ENCODE measurements around the gene RNF20.
A peak's percentile ranks its signal among the peaks of the same experiment; 100 is the strongest.

RNF20 gene, protein sequence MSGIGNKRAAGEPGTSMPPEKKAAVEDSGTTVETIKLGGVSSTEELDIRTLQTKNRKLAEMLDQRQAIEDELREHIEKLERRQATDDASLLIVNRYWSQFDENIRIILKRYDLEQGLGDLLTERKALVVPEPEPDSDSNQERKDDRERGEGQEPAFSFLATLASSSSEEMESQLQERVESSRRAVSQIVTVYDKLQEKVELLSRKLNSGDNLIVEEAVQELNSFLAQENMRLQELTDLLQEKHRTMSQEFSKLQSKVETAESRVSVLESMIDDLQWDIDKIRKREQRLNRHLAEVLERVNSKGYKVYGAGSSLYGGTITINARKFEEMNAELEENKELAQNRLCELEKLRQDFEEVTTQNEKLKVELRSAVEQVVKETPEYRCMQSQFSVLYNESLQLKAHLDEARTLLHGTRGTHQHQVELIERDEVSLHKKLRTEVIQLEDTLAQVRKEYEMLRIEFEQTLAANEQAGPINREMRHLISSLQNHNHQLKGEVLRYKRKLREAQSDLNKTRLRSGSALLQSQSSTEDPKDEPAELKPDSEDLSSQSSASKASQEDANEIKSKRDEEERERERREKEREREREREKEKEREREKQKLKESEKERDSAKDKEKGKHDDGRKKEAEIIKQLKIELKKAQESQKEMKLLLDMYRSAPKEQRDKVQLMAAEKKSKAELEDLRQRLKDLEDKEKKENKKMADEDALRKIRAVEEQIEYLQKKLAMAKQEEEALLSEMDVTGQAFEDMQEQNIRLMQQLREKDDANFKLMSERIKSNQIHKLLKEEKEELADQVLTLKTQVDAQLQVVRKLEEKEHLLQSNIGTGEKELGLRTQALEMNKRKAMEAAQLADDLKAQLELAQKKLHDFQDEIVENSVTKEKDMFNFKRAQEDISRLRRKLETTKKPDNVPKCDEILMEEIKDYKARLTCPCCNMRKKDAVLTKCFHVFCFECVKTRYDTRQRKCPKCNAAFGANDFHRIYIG

DNA sequence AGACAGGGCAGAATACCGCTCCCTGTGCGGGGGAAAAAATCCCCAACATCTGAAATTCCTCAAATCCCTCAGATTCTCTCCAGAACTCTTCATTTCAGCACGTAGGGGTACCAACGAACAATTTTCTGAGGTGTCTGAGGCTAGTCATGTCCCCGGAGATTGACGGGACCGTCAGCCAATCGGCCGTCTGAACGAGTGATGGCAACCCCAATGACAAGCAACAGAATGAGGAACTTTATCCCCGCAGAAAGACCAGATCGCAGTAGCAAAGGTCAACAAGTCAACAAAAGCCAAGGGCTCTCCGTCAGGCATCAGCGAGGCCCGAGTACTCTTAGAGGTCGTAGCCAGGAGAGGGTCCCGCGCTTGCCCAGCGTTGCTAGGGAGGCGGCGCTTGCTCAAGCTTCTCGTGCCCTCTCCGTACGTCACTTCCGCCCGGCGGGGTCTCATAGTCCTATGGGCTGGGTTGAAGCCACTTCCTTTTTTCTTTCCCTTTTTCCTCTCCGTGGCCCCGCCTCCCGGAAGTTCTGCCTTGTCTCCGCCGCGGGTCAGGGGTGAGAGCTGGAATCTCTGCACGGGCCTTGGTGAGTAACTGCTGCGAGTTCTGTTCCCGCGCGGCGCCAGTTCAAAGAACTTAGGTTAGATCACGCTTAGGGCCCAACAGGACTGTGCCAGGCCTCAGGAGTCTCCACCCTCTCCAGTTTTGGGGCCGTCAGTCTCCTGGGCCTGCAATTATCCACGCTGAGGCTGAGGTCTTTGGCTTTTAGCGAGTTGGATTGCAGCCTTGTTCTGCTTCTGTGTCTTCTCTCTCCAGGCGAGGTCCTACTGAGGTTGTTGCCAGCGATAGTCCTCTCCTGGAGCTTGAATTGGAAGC lies at the start of gene RNF20:
Gene RNF20 (plus strand): TSS at position 520 of the 871 bp plus-strand sequence. CDS start 1,571 bp downstream, outside the sequence.
- Mint-ChIP-seq H3K9me3 (no peaks in the 10 kb centered on the region), H3K4me3 (peak within 1 kb of the TSS; percentile 89), H3K27me3 (no peaks in the 10 kb centered on the region), H3K36me3 (ENCODE audit: insufficient read depth) (peaks cover 14% of the 10 kb centered on the region), H3K27ac (ENCODE audit: low read depth) (peak within 1 kb of the TSS; percentile 94), H3K4me1 (peaks cover 13% of the 10 kb centered on the region)
- ATAC-seq (replicated peaks; ENCODE audit: extremely low read depth, poor library complexity, severe bottlenecking) (peak; percentile 94), DNase-seq (ENCODE audit: low spot score in 2 of 2) (peak; percentile 97 to 99)

- ATAC-seq (replicated peaks; ENCODE audit: extremely low read depth, poor library complexity, severe bottlenecking), result no peak
- no peak for DNase-seq (ENCODE audit: low spot score in 2 of 2)
- H3K9me3 Mint-ChIP-seq, result no peaks in the 10 kb centered on the region
- H3K4me1 Mint-ChIP-seq, result no peaks in the 10 kb centered on the region
- H3K4me3 Mint-ChIP-seq, result no peak overlapping the region
- H3K27me3 Mint-ChIP-seq, result peaks cover 84% of the 10 kb centered on the region
- no peaks in the 10 kb centered on the region for H3K36me3 Mint-ChIP-seq (ENCODE audit: insufficient read depth)
- no peak overlapping the region for H3K27ac Mint-ChIP-seq (ENCODE audit: low read depth)
These were observed 49.6 kb upstream of the RNF20 start for GRCh38 chr9:101484046-101484445.

DNA sequence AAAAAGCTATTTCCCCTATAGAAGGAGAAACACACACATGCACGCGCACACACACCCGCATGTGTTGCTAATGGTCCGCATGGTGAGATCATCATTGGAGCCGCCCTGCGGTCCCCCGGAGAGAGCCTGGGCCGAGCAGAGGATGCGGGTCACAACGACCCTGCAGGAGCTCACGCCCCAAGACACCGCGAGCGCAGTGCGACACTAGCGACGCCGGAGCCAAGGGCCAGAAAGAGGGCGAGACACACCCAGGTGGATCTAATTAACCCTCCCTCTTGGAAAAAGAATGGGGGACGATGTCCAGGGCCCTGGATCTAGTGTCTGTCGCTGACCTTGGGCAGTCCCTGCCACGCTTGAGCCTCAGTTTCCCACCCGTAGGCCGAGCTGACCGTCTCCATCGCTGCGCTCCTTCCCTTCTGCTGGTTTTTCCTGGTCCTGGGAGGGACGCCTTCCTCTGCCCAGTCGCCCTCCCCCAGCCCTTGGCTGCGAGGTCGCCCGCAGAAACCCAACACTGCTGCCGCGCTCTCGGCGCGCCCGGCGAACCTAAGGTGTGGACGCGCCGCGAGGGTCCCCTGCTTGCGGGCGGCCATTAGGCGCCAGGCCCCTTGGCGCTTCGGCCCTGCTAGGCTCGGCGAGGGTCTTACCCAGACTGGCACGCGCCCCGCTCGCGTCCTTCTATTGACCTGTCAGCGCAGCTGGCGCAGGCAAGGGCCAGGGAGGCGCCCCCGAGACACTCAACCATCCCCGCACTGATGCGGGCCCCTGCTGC lies 47.5 kb upstream of the RNF20 start:
- no peak for DNase-seq (ENCODE audit: low spot score in 2 of 2)
- H3K4me3 Mint-ChIP-seq, result no peak overlapping the region
- no peaks in the 10 kb centered on the region for H3K36me3 Mint-ChIP-seq (ENCODE audit: insufficient read depth)
- no peaks in the 10 kb centered on the region for H3K9me3 Mint-ChIP-seq
- H3K27me3 Mint-ChIP-seq, result peaks cover 73% of the 10 kb centered on the region
- H3K4me1 Mint-ChIP-seq, result no peaks in the 10 kb centered on the region
- H3K27ac Mint-ChIP-seq (ENCODE audit: low read depth), result no peak overlapping the region
- no peak for ATAC-seq (replicated peaks; ENCODE audit: extremely low read depth, poor library complexity, severe bottlenecking)

DNA sequence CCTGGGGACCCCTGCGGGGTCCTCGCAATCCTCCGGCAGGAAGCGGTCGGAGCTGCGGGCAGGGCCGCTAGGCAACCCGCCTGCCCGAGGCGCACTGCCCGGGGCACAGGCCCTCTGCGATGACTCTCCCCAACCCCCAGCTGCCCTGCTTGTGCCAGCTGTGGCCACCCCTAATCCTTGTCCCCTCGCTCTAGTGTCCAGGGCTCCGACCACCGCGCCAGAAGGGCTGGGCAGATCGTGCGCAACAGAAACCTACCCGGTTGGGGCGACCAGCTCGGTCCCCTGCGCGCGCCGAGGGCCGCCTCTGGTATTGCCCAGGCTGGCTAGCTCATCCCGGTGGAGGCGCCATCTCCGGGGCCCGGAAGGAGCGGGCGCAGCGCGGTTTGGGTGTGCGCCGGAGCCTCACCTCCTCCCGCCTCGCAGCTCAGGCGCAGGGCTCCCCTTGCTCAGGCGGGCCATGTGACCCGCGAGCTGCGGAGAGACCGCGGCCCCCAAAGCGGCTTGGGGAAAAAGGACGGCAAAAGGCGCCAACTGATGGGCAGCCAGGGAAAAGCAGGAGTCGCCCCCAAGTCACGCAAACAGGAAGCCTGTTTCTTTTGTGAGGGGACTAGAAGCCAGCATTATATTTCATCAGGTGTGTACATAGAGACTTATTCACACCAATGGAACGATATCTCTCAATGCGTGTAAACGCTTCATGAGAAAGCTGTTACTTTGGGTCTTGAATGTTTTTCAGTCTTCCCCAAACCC lies 46.8 kb upstream of the RNF20 start:
- no peak for DNase-seq (ENCODE audit: low spot score in 2 of 2)
- no peak for ATAC-seq (replicated peaks; ENCODE audit: extremely low read depth, poor library complexity, severe bottlenecking)
- Mint-ChIP-seq H3K27me3 (peaks cover 66% of the 10 kb centered on the region), H3K27ac (ENCODE audit: low read depth) (no peak overlapping the region), H3K9me3 (no peaks in the 10 kb centered on the region), H3K4me1 (no peaks in the 10 kb centered on the region), H3K4me3 (no peak overlapping the region), H3K36me3 (ENCODE audit: insufficient read depth) (no peaks in the 10 kb centered on the region)

- H3K4me1 Mint-ChIP-seq, result no peaks in the 10 kb centered on the region
These were observed 46.2 kb upstream of the RNF20 start for GRCh38 chr9:101487443-101487840.

GRCh38 chr9:101495810-101496209 lies 37.8 kb upstream of the RNF20 start:
- Mint-ChIP-seq H3K36me3 (ENCODE audit: insufficient read depth) (no peaks in the 10 kb centered on the region), H3K27me3 (peaks cover 8% of the 10 kb centered on the region), H3K4me1 (no peaks in the 10 kb centered on the region), H3K27ac (ENCODE audit: low read depth) (no peak overlapping the region), H3K9me3 (no peaks in the 10 kb centered on the region), H3K4me3 (no peak overlapping the region)
- DNase-seq (ENCODE audit: low spot score in 2 of 2) (no peak), ATAC-seq (replicated peaks; ENCODE audit: extremely low read depth, poor library complexity, severe bottlenecking) (no peak)

More at GRCh38 chr9:101487443-101487840, 46.2 kb upstream of the RNF20 start:
- DNase-seq (ENCODE audit: low spot score in 2 of 2) (no peak), ATAC-seq (replicated peaks; ENCODE audit: extremely low read depth, poor library complexity, severe bottlenecking) (no peak)
- Mint-ChIP-seq H3K27me3 (peaks cover 60% of the 10 kb centered on the region), H3K9me3 (no peaks in the 10 kb centered on the region), H3K27ac (ENCODE audit: low read depth) (no peak overlapping the region), H3K4me3 (no peak overlapping the region), H3K36me3 (ENCODE audit: insufficient read depth) (no peaks in the 10 kb centered on the region)

DNA sequence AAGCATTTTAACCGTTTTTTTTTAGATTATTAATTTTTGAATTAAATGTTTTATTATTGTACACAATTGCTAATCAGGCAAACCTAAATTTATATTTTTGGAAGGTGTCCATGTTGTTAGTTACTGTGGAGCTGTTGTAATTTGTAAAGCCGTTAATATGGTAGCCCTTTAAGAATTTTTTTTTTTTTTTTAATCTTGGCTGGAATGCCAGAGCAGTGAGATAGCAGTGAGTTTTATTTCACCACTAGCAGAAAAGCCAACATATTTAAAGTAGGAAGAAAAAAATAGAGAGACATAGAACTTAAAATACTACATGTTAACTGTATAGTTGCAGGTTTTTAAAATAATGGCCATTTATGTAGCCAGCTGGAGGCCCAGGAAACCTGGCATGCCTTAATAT lies 35.3 kb upstream of the RNF20 start:
- H3K27me3 Mint-ChIP-seq, result peaks cover 27% of the 10 kb centered on the region
- no peaks in the 10 kb centered on the region for H3K9me3 Mint-ChIP-seq
- H3K36me3 Mint-ChIP-seq (ENCODE audit: insufficient read depth), result no peaks in the 10 kb centered on the region
- ATAC-seq (replicated peaks; ENCODE audit: extremely low read depth, poor library complexity, severe bottlenecking) (no peak), DNase-seq (ENCODE audit: low spot score in 2 of 2) (no peak)
- no peak overlapping the region for H3K27ac Mint-ChIP-seq (ENCODE audit: low read depth)
- H3K4me1 Mint-ChIP-seq, result no peaks in the 10 kb centered on the region
- H3K4me3 Mint-ChIP-seq, result no peak overlapping the region

DNA sequence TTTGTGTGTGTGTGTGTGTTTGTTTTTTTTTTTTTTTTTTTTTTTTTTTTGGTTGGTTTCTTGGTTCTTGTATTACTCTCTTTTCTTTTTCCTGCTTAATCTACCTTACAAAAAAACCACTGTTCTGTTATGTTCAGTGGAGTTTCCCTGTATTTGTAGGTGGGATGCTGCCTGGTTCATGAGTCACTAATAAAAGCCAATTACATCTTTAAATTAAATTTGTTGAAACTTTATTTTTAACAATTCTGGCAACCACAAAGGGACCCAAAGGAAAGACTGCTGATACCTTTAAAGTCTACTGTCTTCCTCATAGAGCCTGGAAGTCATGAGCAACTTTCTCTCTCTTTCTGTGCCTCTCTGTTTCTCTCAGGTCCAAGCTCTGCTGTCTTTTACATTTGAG lies 29.5 kb upstream of the RNF20 start:
- H3K27me3 Mint-ChIP-seq, result peaks cover 38% of the 10 kb centered on the region
- H3K4me3 Mint-ChIP-seq, result no peak overlapping the region
- no peaks in the 10 kb centered on the region for H3K4me1 Mint-ChIP-seq
- H3K27ac Mint-ChIP-seq (ENCODE audit: low read depth), result no peak overlapping the region
- ATAC-seq (replicated peaks; ENCODE audit: extremely low read depth, poor library complexity, severe bottlenecking) (no peak), DNase-seq (ENCODE audit: low spot score in 2 of 2) (no peak)
- H3K36me3 Mint-ChIP-seq (ENCODE audit: insufficient read depth), result no peaks in the 10 kb centered on the region
- H3K9me3 Mint-ChIP-seq, result no peaks in the 10 kb centered on the region

GRCh38 chr9:101508211-101508610 lies 25.4 kb upstream of the RNF20 start:
- Mint-ChIP-seq H3K9me3 (no peaks in the 10 kb centered on the region), H3K27ac (ENCODE audit: low read depth) (no peak overlapping the region), H3K4me1 (no peaks in the 10 kb centered on the region), H3K36me3 (ENCODE audit: insufficient read depth) (no peaks in the 10 kb centered on the region), H3K27me3 (peaks cover 25% of the 10 kb centered on the region), H3K4me3 (no peak overlapping the region)
- no peak for ATAC-seq (replicated peaks; ENCODE audit: extremely low read depth, poor library complexity, severe bottlenecking)
- DNase-seq (ENCODE audit: low spot score in 2 of 2), result no peak

GRCh38 chr9:101509572-101509971 lies 24.1 kb upstream of the RNF20 start:
- H3K9me3 Mint-ChIP-seq, result no peaks in the 10 kb centered on the region
- no peaks in the 10 kb centered on the region for H3K4me1 Mint-ChIP-seq
- no peaks in the 10 kb centered on the region for H3K36me3 Mint-ChIP-seq (ENCODE audit: insufficient read depth)
- H3K27ac Mint-ChIP-seq (ENCODE audit: low read depth), result no peak overlapping the region
- ATAC-seq (replicated peaks; ENCODE audit: extremely low read depth, poor library complexity, severe bottlenecking) (no peak), DNase-seq (ENCODE audit: low spot score in 2 of 2) (no peak)
- H3K27me3 Mint-ChIP-seq, result peaks cover 25% of the 10 kb centered on the region
- no peak overlapping the region for H3K4me3 Mint-ChIP-seq

DNA sequence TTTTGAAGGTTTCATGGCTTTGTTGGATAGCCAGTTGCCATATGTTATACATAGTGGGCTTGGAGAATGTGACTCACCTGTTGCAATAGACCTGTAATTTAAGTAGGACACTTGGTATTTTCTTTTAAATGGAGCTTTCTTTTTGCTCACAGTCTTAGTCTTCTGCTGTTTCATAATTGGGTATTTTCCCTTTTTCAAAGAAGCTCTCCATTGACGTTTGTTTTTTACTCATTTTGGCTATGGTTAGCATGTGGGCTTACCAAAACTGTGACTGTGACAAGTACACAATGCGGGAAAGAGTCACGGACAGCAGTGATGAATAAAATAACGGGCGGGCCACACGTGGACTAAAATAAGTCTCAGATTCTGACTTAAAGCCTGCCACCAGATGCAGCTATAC lies 23.2 kb upstream of the RNF20 start:
- no peak for DNase-seq (ENCODE audit: low spot score in 2 of 2)
- Mint-ChIP-seq H3K36me3 (ENCODE audit: insufficient read depth) (no peaks in the 10 kb centered on the region), H3K9me3 (no peaks in the 10 kb centered on the region), H3K27ac (ENCODE audit: low read depth) (no peak overlapping the region), H3K4me1 (no peaks in the 10 kb centered on the region), H3K27me3 (peaks cover 25% of the 10 kb centered on the region), H3K4me3 (no peak overlapping the region)
- ATAC-seq (replicated peaks; ENCODE audit: extremely low read depth, poor library complexity, severe bottlenecking), result no peak
